Breast epithelium (tissue), 4 donors: ENCODE data around the gene UST. TPM values are rescaled to one million over a fixed set of nuclear protein-coding genes. Genes with fewer than 3 reads are reported as not detected.

Experiments
- DNase-seq, 2 donors: peaks; one replicate each; pipeline ENCODE4 v3.0.0-alpha.2; 2019; ENCODE audit warnings: low spot score in 2 of 2
- H3K27ac ChIP-seq, 2 donors: fragments of 200-600 bp; sonication (generic) in 1 of 2; one replicate each; pipeline ENCODE4 v1.5.1; 2016 to 2019; ENCODE audit warnings: mild to moderate bottlenecking in 1 of 2
- H3K27me3 ChIP-seq, 2 donors: fragments of 200-600 bp; sonication (generic) in 1 of 2; one replicate each; pipeline versions ENCODE4 v1.5.1 to v1.6.0; 2017 to 2019; ENCODE audit warnings: control low read depth in 1 of 2, mild to moderate bottlenecking in 1 of 2
- H3K36me3 ChIP-seq: fragments of 200-600 bp; one replicate; pipeline ENCODE4 v1.5.1; 2019
- H3K4me1 ChIP-seq, 2 donors: fragments of 200-600 bp; sonication (generic); one replicate each; pipeline ENCODE4 v1.5.1; 2016 to 2019; ENCODE audit warnings: control low read depth in 1 of 2
- H3K4me3 ChIP-seq, 3 donors: fragments of 200-600 bp; sonication (generic); 1 replicate in 2 of 3; 2 replicates in 1 of 3; pipeline ENCODE4 v1.5.1; 2016 to 2019; ENCODE audit warnings: mild to moderate bottlenecking in 3 of 3, moderate library complexity in 2 of 3
- H3K9me3 ChIP-seq, 2 donors: fragments of 200-600 bp; sonication (generic) in 1 of 2; one replicate each; pipeline ENCODE4 v1.5.1; 2016 to 2019; ENCODE audit warnings: control low read depth in 1 of 2
- CTCF ChIP-seq, 3 donors: fragments of 450-650 bp; IDR thresholded peaks; one replicate each; pipeline ENCODE4 v1.5.1; 2016 to 2017; ENCODE audit warnings: antibody characterized with exemption in 3 of 3, mild to moderate bottlenecking in 3 of 3, moderate library complexity in 3 of 3
- POLR2A ChIP-seq: fragments of 450-650 bp; IDR thresholded peaks from one replicate; pipeline ENCODE4 v1.6.1; 2016; ENCODE audit warnings: antibody characterized with exemption, mild to moderate bottlenecking, moderate library complexity
- POLR2AphosphoS5 ChIP-seq, 3 donors: sonication (generic); formaldehyde crosslinking; IDR thresholded peaks; one replicate each; pipeline ENCODE4 v1.6.1; 2017; ENCODE audit warnings: antibody characterized with exemption in 3 of 3
- intact Hi-C: fragments of 100-400 bp; cut with DNase I; formaldehyde crosslinking; loops from one replicate; pipeline ENCODE4 v1.15.1; 2023; ENCODE audit warnings: low total_unique reads
- total RNA-seq, 3 donors: library from RNA; depleted of rRNA; stranded (reverse); fragments of >200 nt; gene quantifications; one replicate each; pipeline ENCODE4 v1.1.0, GENCODE V29; 2016

Gene UST
- total RNA-seq, 3 donors from 2014 or later = 10.5 to 28.8 (median 13.2) TPM

- TF ChIP-seq CTCF (IDR thresholded peaks at IDR 0.05) = no peak
- TF ChIP-seq POLR2AphosphoS5 (IDR thresholded peaks at IDR 0.05) = no peak
- no peak for TF ChIP-seq POLR2A
- Histone ChIP-seq H3K9me3 (no peaks in the 10 kb centered on the region), H3K4me3 (no peak overlapping the region), H3K27me3 (no peaks in the 10 kb centered on the region), H3K4me1 (no peaks in the 10 kb centered on the region), H3K27ac (no peak overlapping the region), H3K36me3 (no peaks in the 10 kb centered on the region)
- intact Hi-C loops = loop anchor here (10.0 kb wide), 1 partner anchor 299 kb away; no protein-coding TSS in a partner anchor
- DNase-seq = no peak
Measured at GRCh38 chr6:149064001-149064659, 317.3 kb downstream of the UST start.

GRCh38 chr6:149064660-149065015 lies 317.8 kb downstream of the UST start:
- no peaks in the 10 kb centered on the region for H3K4me1 ChIP-seq
- no peak overlapping the region for H3K27ac ChIP-seq
- intact Hi-C loops = loop anchor here (10.0 kb wide), 1 partner anchor 300 kb away; no protein-coding TSS in a partner anchor
- TF ChIP-seq POLR2AphosphoS5 (IDR thresholded peaks at IDR 0.05) = no peak
- no peak for TF ChIP-seq CTCF (IDR thresholded peaks at IDR 0.05)
- no peak for TF ChIP-seq POLR2A
- H3K36me3 ChIP-seq = no peaks in the 10 kb centered on the region
- DNase-seq = no peak
- H3K27me3 ChIP-seq = no peaks in the 10 kb centered on the region
- no peak overlapping the region for H3K4me3 ChIP-seq
- no peaks in the 10 kb centered on the region for H3K9me3 ChIP-seq

- H3K27me3 ChIP-seq = no peaks in the 10 kb centered on the region
- no peak for TF ChIP-seq CTCF (IDR thresholded peaks at IDR 0.05)
- no peak for TF ChIP-seq POLR2AphosphoS5 (IDR thresholded peaks at IDR 0.05)
- TF ChIP-seq POLR2A = no peak
- no peaks in the 10 kb centered on the region for H3K9me3 ChIP-seq
- H3K4me1 ChIP-seq = no peaks in the 10 kb centered on the region
- H3K4me3 ChIP-seq = no peak overlapping the region
- no peaks in the 10 kb centered on the region for H3K36me3 ChIP-seq
- H3K27ac ChIP-seq = no peak overlapping the region
- DNase-seq = no peak
- intact Hi-C loops = loop anchor here (10.0 kb wide), 1 partner anchor 300 kb away; no protein-coding TSS in a partner anchor
Measured at GRCh38 chr6:149065121-149065520, 318.3 kb downstream of the UST start.

GRCh38 chr6:149065658-149066556 lies 319.1 kb downstream of the UST start:
- DNase-seq = no peak
- H3K9me3 ChIP-seq = no peaks in the 10 kb centered on the region
- no peaks in the 10 kb centered on the region for H3K4me1 ChIP-seq
- no peaks in the 10 kb centered on the region for H3K36me3 ChIP-seq
- no peaks in the 10 kb centered on the region for H3K27me3 ChIP-seq
- H3K4me3 ChIP-seq = no peak overlapping the region
- no peak overlapping the region for H3K27ac ChIP-seq
- TF ChIP-seq CTCF (IDR thresholded peaks at IDR 0.05) = no peak
- no peak for TF ChIP-seq POLR2A
- TF ChIP-seq POLR2AphosphoS5 (IDR thresholded peaks at IDR 0.05) = no peak
- intact Hi-C loops = loop anchor here (10.0 kb wide), 1 partner anchor 301 kb away; no protein-coding TSS in a partner anchor

GRCh38 chr6:149071997-149072396 lies 325.2 kb downstream of the UST start:
- intact Hi-C loops = no loop called here
- H3K4me1 ChIP-seq = no peaks in the 10 kb centered on the region
- no peak for DNase-seq

More at GRCh38 chr6:149071997-149072396, 325.2 kb downstream of the UST start:
- Histone ChIP-seq H3K27ac (no peak overlapping the region), H3K36me3 (no peaks in the 10 kb centered on the region), H3K9me3 (no peaks in the 10 kb centered on the region), H3K4me3 (no peak overlapping the region), H3K27me3 (no peaks in the 10 kb centered on the region)
- TF ChIP-seq CTCF (IDR thresholded peaks at IDR 0.05) (no peak), POLR2AphosphoS5 (IDR thresholded peaks at IDR 0.05) (no peak), POLR2A (no peak)
